Measurements from ENCODE around the gene ACAN.

The ACAN gene

DNA sequence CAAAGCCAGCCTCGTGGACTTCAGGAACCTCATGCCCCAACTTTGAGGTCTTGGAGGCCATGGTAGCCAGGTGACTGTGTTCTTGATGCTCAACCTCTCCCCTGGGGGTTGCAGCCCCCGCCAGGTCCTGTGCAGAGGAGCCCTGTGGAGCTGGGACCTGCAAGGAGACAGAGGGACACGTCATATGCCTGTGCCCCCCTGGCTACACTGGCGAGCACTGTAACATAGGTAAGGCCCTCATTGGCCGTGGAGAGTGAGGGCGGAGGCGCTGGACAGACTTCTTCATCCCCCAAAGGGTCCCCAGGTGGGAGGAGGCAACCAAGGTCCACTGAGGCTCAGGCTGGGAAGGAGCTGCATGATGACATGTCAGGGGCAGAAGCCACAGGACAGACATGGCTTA is 57.0 kb downstream of the ACAN start:
- in situ Hi-C loops (cut with MboI; ENCODE audit: low pct_unique_long_range_greater_than_20kb, low sequenced_read_pairs, unreplicated experiment) = no loop called here
- DNase-seq (ENCODE audit: low spot score) = no peak
- TF ChIP-seq, protein P1, sequence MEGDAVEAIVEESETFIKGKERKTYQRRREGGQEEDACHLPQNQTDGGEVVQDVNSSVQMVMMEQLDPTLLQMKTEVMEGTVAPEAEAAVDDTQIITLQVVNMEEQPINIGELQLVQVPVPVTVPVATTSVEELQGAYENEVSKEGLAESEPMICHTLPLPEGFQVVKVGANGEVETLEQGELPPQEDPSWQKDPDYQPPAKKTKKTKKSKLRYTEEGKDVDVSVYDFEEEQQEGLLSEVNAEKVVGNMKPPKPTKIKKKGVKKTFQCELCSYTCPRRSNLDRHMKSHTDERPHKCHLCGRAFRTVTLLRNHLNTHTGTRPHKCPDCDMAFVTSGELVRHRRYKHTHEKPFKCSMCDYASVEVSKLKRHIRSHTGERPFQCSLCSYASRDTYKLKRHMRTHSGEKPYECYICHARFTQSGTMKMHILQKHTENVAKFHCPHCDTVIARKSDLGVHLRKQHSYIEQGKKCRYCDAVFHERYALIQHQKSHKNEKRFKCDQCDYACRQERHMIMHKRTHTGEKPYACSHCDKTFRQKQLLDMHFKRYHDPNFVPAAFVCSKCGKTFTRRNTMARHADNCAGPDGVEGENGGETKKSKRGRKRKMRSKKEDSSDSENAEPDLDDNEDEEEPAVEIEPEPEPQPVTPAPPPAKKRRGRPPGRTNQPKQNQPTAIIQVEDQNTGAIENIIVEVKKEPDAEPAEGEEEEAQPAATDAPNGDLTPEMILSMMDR (IDR thresholded peaks at IDR 0.05; ENCODE audit: extremely low read depth, insufficient read depth, missing control alignments) = no peak

DNA sequence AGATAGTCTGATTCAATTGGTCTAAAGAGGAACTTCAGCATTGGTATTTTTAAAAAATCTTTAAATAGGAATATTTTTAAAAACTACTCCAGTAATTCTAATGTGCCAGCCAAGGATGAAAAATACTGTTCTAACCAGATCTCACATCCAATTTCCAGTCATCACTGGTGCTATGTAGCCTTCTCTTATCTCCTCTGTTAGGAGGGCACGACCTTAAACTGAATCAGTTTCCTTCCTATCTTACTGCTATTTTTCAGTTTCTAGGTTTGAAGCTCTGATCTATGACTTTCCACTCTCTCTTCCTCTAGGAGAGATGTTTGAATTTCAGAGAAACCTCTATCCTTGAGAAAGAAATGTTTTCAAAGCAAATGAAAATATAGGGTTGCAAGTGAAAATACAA is 60.2 kb downstream of the ACAN start:
- in situ Hi-C loops (cut with MboI; ENCODE audit: low pct_unique_long_range_greater_than_20kb, low sequenced_read_pairs, unreplicated experiment) = no loop called here
- TF ChIP-seq, protein P1 (IDR thresholded peaks at IDR 0.05; ENCODE audit: extremely low read depth, insufficient read depth, missing control alignments) = no peak
- no peak for DNase-seq (ENCODE audit: low spot score)

DNA sequence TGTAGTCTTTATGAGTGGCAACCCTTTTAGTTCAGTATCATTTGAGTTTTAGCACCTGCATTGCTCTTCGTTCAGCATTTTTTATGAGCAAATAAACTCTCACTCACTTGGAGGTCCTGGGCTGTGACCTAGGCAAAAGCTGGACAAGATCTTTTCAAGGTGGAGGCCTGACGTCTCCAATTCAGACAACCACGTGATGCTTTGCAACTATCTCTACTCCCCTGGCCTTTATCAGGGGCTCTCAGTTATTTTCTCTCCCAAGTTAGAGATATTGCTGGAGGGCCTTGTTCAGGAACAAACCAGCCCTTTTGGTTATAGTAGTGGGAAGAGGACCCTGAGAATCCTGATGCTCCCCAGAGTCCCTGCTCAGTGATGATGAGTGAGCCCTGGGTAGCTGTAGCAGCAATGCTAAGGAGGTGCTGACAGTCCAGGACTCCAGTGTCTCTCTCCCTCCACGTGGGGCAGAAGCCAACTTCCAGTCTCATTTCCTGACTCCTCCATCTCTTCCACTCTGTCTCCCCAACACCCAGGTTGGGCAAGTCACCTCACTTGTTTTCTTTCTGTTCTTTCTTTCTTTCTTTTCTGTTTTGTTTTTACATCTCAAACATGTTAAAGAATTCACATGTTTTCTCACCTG is 61.7 kb downstream of the ACAN start:
- DNase-seq (ENCODE audit: low spot score) = no peak
- TF ChIP-seq, protein P1 (IDR thresholded peaks at IDR 0.05; ENCODE audit: extremely low read depth, insufficient read depth, missing control alignments) = no peak
- in situ Hi-C loops (cut with MboI; ENCODE audit: low pct_unique_long_range_greater_than_20kb, low sequenced_read_pairs, unreplicated experiment) = no loop called here

DNA sequence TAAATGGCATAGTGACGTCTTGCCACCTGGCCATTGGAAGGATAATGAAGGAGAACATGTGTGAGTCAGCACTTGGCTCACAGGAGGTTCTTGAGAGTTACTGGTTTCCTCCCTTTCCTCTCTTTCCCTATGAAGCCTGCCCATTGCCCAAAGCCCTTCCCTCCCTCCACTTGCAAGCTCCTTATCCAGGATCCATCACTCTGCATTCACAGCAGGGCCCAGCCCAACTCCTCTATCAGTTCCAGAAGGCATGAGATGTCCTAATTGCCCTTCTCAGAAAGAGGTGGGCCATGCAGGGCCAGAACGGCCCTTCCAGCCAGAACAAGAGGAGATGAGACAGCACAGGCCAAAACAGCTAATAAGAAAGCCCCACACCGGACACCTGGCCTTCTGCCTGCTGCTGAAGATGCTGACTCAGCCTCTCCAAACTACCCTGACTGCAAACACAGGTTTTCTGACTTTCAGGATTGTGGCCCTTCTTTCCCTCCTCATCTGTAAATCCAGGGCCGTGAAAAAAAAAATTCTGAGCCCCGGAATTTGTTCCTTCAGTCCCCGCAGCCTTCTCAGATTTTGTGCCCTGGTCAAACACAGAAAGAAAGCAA is 62.4 kb downstream of the ACAN start:
- TF ChIP-seq, protein P1 (IDR thresholded peaks at IDR 0.05; ENCODE audit: extremely low read depth, insufficient read depth, missing control alignments) = no peak
- no peak for DNase-seq (ENCODE audit: low spot score)
- in situ Hi-C loops (cut with MboI; ENCODE audit: low pct_unique_long_range_greater_than_20kb, low sequenced_read_pairs, unreplicated experiment) = no loop called here

DNA sequence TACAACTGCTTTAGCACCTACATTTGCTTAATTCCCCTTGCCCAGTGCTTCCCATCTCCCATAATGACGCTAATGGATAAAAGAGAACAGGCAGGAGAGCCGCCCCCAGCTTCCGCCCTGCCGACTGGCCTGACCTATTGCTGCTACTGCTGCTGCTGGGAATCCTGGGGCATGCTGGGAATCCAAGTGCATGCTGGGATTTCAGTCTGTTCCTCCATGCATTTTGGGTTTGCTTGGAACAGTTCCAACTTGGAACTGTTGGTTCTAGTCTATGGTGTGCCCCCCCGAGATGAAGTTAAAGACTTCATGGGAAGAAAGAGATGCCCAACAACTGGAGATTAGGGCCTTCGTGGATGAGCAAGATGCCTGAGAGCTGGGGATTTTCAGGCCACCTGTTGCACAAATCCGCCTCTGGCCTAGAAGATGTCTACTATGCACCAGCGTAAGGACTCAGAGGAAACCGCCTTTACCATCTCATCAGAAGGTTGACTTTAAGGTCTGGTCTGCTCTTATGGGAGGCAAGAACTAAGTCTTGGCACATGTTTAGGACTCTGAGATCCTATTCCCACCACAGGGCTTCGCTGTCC is 63.2 kb downstream of the ACAN start:
- no peak for DNase-seq (ENCODE audit: low spot score)
- in situ Hi-C loops (cut with MboI; ENCODE audit: low pct_unique_long_range_greater_than_20kb, low sequenced_read_pairs, unreplicated experiment) = no loop called here
- TF ChIP-seq, protein P1 (IDR thresholded peaks at IDR 0.05; ENCODE audit: extremely low read depth, insufficient read depth, missing control alignments) = no peak

DNA sequence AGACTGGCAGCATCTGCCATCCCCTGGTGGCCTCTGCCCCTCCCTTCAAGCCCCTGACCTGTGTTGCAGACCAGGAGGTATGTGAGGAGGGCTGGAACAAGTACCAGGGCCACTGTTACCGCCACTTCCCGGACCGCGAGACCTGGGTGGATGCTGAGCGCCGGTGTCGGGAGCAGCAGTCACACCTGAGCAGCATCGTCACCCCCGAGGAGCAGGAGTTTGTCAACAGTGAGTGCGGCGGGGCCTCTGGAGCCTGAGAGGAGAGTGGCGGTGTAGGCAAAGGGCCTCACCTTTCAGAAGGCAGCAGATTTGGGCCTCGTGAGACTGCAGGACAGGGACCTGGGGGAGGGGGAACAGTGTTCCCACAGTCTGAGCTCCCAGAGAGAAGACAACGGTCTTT is 68.1 kb downstream of the ACAN start:
- TF ChIP-seq, protein P1 (IDR thresholded peaks at IDR 0.05; ENCODE audit: extremely low read depth, insufficient read depth, missing control alignments) = no peak
- DNase-seq (ENCODE audit: low spot score) = no peak
- in situ Hi-C loops (cut with MboI; ENCODE audit: low pct_unique_long_range_greater_than_20kb, low sequenced_read_pairs, unreplicated experiment) = no loop called here

All from GM13977 (cell line).